Activated CD4-positive, alpha-beta T cell treated with anti-CD3 and anti-CD28 coated beads, Interleukin-2, amount 50 U/mL, for 1 hour (primary cell): Measurements from ENCODE around the gene B3GNT2.
"Not testable (repeated sequence)": the region's sequence is repeated elsewhere in the genome, so short reads cannot be mapped to it uniquely, and the experiment has no call there.

ENCODE experiments used
- DNase-seq: peaks from one replicate; pipeline ENCODE4 v3.0.0-alpha.2; 2020

B3GNT2 gene

DNA sequence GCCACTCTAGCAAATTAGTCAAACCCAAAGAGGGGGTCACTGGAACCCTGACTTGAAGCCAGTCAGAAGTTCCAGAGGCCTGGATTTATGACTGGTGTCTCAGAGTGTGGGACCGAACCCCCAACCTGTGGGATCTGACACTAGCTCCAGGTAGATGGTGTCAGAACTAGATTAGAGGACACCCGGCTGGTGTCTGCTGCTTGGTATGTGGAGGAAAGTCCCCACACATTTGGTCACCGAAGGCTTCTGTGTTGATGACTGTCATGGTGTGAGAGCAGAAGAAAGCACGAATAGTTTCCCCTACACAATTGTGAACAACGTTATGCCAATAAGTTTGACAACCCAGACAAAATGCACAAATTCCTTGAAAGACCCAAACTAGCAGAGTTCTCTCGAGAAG, 48.1 kb downstream of the B3GNT2 start:
- DNase-seq = no peak

DNA sequence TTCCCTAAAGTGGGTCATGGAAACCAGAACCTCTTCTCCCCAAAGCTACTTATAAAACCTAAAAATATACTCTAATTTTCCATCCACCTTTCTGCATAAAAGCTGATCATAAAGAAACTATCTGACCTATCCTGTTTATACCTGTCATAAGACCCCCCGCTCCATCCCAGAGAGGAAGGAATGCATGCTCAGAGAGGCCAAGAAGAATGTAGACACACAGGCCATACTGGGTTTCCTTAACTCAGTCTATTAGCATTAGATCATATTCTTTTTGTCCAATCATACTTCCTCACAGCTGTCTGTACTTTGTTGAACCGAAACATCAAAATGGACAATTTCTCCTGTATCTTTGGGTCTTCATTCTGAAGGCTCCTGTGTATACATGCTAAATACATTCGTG, 52.3 kb downstream of the B3GNT2 start:
- no peak for DNase-seq

DNA sequence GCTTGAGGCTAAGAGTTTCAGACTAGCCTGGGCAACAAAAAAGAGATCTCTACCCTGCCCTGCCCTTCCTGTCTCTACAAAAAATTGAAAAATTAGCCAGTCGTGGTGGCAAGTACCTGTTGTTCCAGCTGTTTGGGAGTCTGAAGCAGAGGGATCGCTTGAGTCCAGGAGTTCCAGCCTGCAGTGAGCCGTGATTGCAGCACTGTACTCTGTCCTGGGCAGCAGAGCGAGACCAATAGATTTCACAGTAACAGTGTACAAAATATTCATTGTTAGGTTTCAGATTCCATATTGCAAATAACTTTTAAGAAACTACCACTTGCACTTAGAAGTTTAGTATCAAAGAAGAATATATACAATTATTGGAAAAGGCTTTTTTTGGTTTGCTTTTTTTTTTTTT, 54.3 kb downstream of the B3GNT2 start:
- DNase-seq = no peak

DNA sequence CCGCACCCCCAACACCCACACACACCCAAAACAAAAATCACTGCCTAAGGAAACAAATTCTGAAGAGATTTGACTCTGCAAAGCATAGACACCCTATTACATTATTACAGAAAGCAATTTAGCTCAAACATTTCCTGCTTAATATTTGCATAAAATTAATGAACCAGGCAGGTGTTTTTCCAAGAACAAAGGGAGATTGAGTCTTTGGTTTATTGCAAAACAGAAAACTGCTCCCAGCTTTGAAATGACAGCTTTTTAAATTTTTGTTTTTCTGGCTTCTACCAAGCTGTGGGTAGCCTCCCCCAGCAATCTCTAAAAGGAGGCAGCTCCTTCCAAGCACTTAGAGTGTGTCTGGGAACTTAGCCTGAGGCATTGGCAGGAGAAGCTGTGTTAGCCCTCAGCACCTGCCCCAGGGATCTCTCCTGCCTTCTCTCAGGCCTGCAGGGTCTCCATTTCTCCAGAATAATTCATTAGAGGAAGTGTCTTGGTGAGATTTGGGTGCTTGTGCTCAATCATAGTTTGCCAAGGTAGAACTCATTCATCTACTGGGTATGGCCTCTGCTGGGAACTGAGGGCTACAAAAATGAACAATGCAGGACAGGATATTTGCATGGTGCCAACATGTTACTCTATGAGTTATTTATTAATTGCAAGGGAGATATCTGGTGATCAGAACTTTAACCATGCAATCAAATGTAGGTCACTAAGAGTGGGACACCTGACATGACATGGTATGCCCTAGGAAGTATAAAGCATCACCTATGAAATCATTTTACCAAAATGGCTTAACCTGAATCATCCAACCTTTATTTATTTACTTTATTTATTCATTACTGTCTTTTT, 58.7 kb downstream of the B3GNT2 start:
- DNase-seq = no peak

DNA sequence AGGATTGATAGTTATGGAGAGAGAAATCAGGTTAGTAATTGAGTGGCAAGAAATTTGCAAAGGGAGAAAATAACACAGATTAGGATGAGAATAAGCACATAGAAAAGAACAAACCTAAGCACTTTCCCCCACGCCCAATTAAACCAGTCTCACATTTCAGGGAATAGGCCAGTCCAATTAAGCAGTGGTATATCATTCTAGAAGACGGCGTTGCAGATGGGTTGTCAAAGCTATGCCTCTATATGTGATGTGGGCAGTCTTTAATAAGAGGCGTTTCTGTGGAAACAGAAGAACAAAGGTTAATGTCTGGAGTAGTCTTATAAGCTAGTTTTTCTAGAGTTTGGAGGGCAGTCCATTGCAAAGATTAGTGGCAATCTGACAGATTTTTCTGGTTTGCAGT, 61.6 kb downstream of the B3GNT2 start:
- DNase-seq = no peak

DNA sequence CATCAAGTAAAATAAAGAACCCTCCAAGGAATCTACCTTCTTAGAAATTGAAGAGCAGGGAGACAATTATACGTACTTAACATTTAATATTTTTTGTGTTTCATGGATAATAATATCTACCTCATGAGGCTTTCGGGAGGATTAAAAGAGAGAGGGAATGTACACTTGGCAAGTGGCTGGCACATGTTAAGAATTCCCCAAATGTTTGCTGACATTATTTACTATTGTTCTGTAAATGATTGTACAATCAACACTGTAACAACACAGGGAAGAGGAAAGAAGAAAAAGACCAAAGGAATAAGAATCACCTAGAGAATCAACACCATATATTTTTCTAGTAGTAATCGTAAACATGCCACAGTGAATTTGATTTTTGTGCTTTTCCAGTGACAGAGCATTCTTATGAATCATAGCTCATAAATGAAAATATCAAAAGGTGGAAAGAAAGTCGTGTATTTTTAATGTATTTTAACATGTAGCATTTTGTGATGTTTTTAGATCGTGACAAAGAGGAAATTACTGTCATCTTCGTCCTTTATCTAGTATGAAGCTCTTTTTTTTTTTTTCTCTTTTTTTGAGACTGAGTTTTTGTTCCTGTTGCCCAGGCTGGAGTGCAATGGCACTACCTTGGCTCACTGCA, 67.3 kb downstream of the B3GNT2 start:
- no peak for DNase-seq

DNA sequence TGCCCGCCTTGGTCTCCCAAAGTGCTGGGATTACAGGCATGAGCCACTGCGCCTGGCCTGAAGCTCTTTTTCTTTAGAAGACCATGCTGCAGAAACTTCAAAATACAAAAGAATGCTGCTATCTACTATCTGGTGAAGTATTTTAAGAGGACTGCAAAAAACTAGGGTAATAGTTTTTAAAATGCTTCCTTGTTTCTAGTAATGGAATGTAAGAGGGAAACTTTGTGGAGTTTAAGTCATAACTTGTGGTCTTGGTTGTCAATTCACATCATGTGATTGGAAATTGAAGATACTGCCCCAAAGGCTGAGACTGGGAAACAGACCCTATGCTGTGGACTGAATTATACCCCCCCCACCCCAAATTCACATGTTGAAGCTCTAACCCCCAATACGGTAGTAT, 68.3 kb downstream of the B3GNT2 start:
- DNase-seq = no peak

DNA sequence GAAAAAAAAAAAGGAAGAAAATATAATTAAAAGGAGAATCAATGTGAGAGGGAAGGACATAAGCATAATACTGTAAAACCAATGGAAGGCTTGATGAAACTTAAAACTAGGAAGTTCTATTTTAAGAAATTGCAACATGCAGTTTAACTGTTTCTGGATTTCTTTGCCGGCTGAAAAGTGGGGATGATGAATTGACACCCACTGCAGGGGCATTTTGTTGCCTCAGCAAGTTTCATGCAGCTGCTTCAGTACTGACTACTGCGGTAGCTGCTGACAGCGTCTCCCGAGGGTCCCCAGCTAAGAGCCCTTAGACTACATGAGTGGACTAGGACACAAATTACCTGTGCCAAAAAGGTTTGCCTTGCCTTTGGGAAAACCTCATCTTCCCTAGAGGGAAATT, 69.2 kb downstream of the B3GNT2 start:
- DNase-seq = no peak

DNA sequence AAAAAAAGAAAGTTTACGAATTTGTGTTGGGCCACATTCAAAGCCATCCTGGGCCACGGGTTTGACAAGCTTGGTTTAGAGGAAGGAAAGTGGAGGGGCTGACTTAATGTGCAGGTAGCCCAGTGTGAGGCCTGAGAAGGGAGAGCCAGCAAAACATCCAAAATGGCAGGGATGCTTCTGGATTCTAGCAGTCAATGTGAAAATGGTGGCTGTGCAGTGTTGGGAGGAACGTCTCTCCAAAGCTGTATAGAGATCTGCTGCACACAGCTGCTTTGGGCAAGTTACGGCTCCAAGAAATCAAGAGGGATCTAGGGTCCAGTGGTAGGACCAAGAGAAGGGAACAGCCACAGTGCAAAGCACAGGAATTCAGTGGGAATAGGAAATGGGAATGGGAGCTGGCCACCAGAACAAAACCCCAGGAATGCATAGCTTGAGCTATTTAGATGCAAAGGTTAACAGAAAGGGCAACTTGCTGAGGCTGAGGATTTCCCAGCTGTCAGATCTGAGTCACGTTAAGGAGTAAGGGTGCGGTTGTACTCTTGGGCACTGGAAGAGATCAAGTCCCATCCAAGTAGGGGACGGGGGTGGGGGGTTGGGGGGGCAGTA, 70.6 kb downstream of the B3GNT2 start:
- DNase-seq = no peak

DNA sequence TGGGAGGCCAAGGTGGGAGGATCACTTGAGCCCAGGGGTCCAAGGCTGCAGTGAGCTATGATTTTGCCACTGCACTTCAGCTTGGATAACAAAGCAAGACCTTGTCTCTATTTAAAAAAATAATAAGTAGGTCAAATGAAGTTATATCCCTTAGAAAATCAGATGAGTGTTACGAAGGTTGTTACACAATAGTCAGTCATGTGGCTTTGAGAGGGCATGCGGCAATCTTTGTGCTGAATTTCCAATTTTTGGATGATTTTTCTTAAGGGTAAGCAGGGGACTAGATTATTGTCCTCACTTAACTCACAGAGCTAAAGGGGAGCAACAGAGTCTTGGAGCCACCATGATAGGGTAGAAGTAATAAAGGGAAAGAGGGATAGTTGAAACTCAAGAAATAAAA, 71.8 kb downstream of the B3GNT2 start:
- DNase-seq = no peak

DNA sequence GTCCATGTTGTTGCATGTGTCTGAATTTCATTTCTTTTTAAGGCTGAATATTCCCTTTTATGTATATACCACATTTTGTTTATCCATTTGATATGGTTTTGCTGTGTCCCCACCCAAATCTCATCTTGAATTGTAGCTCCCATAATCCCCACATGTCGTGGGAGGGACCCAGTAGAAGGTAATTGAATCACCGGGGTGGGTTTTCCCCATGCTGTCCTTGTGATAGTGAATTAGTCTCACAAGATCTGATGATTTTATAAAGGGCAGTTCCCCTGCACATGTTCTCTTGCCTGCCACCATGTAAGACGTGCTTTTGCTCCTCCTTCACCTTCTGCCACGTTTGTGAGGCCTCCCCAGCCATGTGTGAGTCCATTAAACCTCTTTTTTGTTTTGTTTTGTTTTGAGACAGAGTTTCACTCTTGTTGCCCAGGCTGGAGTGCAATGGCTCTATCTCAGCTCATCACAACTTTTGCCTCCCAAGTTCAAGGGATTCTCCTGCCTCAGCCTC, 72.8 kb downstream of the B3GNT2 start:
- not testable (repeated sequence) for DNase-seq

DNA sequence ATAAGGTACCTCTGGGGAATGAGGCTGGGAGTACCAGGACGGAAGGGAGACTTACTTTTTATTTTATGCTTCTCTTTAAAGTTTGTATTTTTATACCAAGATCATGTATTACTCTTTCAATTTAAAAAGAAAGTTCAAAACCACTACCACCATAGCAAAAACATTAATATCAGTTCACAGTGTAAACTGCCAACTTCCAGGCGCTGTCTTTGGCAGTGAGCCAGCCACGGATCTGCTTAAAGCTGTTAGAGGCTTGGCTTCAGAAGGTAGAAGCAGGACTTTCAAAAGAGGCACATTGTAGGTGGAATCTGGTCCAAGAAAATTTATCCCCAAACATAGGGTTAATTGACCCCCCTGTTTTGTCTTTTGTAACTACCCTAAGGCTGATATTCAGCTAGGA, 74.8 kb downstream of the B3GNT2 start:
- no peak for DNase-seq
